SU-DHL-6 (cell line): ENCODE data around the gene CCDC144A.
"Not testable (repeated sequence)": the region's sequence is repeated elsewhere in the genome, so short reads cannot be mapped to it uniquely, and the experiment has no call there.

ENCODE experiments used
- EZH2phosphoT487 ChIP-seq: fragments of 200-600 bp; sonication (generic), shearing (Covaris generic); conservative IDR thresholded peaks from 2 replicates; pipeline ENCODE4 v1.6.1; 2018; ENCODE audit warnings: mild to moderate bottlenecking, antibody characterized with exemption, low read length, moderate library complexity, mixed read lengths
- TF ChIP-seq, protein P1 (sequence below): fragments of 200-600 bp; sonication (generic); IDR thresholded peaks from one replicate; pipeline ENCODE4 v1.5.1; 2017; ENCODE audit warnings: antibody characterized with exemption, mild to moderate bottlenecking, low read length, moderate library complexity; ENCODE audit not compliant: insufficient read depth, poor library complexity, severe bottlenecking

DNA sequence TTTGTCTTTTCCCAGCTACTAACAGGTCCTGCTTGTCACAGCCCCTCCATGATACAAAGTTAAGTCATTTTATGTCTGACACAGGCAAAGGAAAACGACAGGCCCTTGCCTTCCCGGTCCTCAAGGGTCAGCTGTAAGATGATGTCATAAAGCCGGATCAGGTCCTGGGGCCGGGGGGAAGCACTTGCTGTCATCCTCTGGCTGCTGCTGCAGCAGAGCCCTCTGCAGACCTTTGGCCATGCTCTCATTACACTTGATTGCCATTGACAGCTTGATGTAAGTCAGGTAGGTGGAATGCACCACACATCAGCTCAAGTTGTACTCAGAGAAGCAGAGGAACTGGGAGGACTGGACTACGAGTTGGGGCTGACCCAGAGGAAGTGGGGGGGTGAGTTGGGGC lies 97.8 kb downstream of the CCDC144A start:
- TF ChIP-seq, protein P1, sequence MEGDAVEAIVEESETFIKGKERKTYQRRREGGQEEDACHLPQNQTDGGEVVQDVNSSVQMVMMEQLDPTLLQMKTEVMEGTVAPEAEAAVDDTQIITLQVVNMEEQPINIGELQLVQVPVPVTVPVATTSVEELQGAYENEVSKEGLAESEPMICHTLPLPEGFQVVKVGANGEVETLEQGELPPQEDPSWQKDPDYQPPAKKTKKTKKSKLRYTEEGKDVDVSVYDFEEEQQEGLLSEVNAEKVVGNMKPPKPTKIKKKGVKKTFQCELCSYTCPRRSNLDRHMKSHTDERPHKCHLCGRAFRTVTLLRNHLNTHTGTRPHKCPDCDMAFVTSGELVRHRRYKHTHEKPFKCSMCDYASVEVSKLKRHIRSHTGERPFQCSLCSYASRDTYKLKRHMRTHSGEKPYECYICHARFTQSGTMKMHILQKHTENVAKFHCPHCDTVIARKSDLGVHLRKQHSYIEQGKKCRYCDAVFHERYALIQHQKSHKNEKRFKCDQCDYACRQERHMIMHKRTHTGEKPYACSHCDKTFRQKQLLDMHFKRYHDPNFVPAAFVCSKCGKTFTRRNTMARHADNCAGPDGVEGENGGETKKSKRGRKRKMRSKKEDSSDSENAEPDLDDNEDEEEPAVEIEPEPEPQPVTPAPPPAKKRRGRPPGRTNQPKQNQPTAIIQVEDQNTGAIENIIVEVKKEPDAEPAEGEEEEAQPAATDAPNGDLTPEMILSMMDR, result not testable (repeated sequence)
- not testable (repeated sequence) for TF ChIP-seq EZH2phosphoT487
